GM12801 (cell line): Measurements from ENCODE around the gene VIT.

Experiments used
- TF ChIP-seq, protein P1 (sequence below): IDR thresholded peaks from one replicate; pipeline ENCODE4 v1.5.1; 2011; ENCODE audit warnings: control low read depth; ENCODE audit not compliant: insufficient read length; ENCODE audit errors: extremely low read depth

The VIT gene

DNA sequence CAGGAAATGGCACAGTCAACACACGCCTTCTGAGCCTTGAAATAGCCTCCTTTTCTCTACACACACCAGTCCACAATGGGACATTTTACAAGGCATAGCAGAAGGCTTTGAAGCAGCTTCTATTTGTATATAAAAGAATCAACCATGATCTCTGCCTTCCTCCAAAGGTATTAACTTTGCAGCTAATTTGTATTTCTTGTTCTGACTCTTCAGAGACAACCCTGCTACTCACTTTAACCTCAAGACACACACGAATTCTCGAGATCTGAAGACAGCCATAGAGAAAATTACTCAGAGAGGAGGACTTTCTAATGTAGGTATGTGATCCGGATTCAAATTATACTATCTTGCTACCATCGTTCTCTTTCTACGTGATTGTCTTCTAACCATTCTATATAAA lies 104.6 kb downstream of the VIT start:
- TF ChIP-seq, protein P1, sequence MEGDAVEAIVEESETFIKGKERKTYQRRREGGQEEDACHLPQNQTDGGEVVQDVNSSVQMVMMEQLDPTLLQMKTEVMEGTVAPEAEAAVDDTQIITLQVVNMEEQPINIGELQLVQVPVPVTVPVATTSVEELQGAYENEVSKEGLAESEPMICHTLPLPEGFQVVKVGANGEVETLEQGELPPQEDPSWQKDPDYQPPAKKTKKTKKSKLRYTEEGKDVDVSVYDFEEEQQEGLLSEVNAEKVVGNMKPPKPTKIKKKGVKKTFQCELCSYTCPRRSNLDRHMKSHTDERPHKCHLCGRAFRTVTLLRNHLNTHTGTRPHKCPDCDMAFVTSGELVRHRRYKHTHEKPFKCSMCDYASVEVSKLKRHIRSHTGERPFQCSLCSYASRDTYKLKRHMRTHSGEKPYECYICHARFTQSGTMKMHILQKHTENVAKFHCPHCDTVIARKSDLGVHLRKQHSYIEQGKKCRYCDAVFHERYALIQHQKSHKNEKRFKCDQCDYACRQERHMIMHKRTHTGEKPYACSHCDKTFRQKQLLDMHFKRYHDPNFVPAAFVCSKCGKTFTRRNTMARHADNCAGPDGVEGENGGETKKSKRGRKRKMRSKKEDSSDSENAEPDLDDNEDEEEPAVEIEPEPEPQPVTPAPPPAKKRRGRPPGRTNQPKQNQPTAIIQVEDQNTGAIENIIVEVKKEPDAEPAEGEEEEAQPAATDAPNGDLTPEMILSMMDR, result no peak

DNA sequence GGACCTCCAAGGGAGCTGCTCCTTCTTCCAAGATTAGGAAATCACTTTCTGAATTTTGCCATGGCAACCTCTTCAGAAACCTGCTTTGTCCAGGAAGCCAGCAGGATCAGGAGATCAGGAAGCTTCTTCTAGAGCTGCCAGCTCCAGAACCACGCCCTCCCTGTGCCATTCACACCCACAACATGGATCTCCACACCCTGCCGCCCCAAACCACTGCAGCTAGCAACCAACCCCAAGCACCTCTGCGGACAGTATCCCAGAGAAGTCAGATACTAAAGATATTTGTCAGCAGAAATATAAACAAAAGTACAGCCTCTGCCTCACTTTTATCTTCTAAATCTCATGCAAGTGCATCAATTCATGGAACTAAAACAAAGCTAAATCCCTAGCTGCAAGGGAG lies 106.4 kb downstream of the VIT start:
- TF ChIP-seq, protein P1, result no peak

DNA sequence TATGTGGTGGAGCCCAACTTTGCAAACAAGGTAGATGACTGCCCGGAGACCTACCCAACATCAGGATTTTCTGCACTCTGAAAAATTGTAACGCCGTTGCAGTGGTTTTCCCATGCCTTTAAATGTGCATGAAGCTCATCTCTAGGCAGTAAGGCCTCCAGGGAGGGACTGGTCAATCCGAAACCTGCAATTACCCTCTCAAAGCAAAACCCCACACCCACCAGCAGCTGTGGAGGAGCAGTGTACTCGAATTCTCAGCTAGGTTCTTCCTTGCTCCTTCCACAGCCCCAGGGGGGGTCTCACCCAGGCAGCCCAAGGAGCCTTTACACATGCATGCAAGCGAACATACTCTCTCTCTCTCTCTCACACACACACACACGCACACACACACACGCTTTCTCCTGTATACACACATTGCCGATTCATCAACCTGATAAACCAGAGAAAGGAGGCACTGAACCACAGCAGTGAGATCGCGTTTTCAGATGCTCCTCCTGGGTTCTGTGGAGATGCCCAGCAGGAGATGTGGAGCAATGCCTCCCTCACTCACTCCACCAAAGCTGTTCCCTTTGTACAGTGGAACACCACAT lies 109.2 kb downstream of the VIT start:
- TF ChIP-seq, protein P1, result no peak

DNA sequence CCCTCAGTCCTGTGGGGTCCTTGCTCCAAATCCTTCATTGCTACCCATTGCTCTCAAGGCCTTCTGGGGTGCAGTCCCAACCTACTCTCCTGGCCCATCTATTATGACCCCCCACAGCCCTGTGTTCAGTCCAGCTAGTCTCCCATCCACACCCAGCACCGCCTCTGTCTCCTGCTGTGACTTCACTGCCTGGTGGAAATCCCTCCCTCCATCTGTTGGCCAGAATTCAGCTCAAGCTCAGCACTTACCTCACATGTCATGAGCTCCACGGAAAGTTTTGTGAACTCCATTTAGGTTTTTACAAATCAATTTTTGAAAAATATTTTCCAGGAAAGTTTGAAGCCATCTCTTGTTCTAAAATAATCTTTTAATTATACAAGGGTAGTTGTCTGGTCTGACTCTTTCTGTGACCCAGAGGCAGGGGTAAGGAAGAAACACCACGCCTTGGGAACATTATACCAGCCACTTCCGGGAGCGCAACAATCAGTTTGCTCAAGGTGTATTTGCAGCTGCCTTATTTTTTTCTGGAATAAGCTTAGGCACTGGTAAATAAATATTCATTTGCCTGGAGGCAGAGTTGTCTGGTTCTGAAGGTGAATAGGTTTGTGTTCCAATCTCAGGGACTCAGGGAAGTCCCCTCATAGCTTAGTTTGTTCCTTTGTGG lies 110.8 kb downstream of the VIT start:
- TF ChIP-seq, protein P1, result no peak

DNA sequence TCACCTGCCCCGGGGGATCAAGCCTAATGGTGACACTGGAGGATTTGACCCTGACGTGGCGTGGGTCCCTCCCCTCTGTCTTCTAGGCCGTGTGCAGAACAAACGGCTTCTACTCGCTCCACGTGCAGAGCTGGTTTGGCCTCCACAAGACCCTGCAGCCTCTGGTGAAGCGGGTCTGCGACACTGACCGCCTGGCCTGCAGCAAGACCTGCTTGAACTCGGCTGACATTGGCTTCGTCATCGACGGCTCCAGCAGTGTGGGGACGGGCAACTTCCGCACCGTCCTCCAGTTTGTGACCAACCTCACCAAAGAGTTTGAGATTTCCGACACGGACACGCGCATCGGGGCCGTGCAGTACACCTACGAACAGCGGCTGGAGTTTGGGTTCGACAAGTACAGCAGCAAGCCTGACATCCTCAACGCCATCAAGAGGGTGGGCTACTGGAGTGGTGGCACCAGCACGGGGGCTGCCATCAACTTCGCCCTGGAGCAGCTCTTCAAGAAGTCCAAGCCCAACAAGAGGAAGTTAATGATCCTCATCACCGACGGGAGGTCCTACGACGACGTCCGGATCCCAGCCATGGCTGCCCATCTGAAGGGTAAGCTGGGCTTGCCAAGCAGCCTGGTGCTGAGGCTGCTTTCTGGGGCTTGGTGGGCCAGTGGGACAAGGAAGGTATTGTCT lies 112.0 kb downstream of the VIT start:
- TF ChIP-seq, protein P1, result no peak

DNA sequence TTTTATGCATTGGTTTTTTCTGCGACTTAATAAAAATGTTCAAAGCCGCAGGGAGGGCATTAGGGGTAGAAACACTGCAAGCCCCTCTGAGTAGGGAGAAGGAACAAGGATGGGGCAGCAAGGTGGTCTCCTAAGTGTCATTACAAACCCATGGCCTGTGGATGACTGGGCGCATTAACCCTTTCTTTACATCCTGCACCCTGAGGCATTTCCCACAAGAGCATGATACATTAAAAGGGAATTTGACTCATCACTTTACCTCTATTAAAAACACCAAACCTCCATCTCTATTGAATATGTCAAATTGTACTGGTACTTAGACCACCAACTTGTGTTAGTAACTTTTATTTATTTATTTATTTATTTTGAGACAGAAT lies 112.5 kb downstream of the VIT start:
- TF ChIP-seq, protein P1, result no peak

DNA sequence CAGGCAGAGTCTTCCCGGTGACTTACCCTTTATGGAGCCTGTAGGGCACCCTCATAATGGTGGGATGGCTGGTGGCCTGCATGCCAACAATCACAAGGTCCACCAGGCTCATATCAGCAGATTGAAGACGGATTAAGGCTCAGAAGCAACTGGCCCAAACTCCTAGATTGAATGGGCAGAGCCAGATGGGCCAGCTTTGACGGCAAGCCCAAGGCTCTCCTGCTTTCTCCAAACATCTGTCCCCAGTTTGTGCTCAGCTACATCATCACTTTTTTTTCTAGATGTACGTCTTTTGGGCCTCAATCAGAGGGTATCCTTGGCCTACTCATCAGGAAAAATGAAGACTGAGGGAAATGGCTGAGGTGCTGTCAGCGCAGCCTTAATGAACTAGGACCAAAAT lies 114.6 kb downstream of the VIT start:
- TF ChIP-seq, protein P1, result no peak
